PFSK-1 (cell line): Measurements from ENCODE around the gene LARP1B.

Experiments
- FOXP2 ChIP-seq: optimal IDR thresholded peaks from 2 replicates; pipeline ENCODE3; 2011; ENCODE audit warnings: borderline replicate concordance, control low read depth, inconsistent platforms; ENCODE audit not compliant: insufficient read depth; ENCODE audit errors: extremely low read length, extremely low read depth
- POLR2AphosphoS5 ChIP-seq: IDR thresholded peaks from 2 replicates; pipeline ENCODE4 v1.6.1; 2012; ENCODE audit warnings: low read depth, mild to moderate bottlenecking, control low read depth, low read length, moderate library complexity
- SIN3A ChIP-seq: IDR thresholded peaks from 2 replicates; pipeline ENCODE4 v1.6.1; 2012; ENCODE audit warnings: mild to moderate bottlenecking, low read length, moderate library complexity, borderline replicate concordance; ENCODE audit not compliant: insufficient read depth
- TAF1 ChIP-seq: IDR thresholded peaks from 2 replicates; pipeline ENCODE4 v1.6.1; 2012; ENCODE audit warnings: low read length, control low read depth, borderline replicate concordance; ENCODE audit not compliant: insufficient read depth
- TF ChIP-seq, protein P1 (sequence below), 2 experiments: IDR thresholded peaks; 2 replicates each; pipeline versions ENCODE4 v1.6.1 to v1.8.0; 2011 to 2012; ENCODE audit warnings: low read depth in 2 of 2, low read length in 2 of 2, control low read depth in 1 of 2, inconsistent platforms in 1 of 2, mild to moderate bottlenecking in 1 of 2, moderate library complexity in 1 of 2; ENCODE audit not compliant: insufficient read depth in 1 of 2

Gene LARP1B

DNA sequence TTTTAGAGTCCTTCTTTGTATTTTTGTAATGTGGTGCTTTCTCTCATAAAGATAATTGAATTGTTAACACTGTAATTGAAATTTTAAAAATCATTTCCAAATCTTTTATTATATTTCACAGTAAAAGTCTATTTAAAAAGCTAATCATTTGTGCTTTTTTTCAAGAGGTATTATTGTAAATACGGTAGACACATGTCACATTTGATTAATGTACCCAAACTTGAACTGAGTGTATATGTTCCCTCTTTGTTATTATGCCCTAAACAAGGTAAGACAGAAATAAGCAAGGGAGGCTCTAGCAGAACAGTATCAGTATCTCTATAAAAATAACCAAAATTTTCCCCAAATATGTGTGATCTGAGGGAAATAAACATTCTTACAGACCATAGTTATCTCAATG lies 21.5 kb upstream of the LARP1B start:
- TF ChIP-seq, protein P1, sequence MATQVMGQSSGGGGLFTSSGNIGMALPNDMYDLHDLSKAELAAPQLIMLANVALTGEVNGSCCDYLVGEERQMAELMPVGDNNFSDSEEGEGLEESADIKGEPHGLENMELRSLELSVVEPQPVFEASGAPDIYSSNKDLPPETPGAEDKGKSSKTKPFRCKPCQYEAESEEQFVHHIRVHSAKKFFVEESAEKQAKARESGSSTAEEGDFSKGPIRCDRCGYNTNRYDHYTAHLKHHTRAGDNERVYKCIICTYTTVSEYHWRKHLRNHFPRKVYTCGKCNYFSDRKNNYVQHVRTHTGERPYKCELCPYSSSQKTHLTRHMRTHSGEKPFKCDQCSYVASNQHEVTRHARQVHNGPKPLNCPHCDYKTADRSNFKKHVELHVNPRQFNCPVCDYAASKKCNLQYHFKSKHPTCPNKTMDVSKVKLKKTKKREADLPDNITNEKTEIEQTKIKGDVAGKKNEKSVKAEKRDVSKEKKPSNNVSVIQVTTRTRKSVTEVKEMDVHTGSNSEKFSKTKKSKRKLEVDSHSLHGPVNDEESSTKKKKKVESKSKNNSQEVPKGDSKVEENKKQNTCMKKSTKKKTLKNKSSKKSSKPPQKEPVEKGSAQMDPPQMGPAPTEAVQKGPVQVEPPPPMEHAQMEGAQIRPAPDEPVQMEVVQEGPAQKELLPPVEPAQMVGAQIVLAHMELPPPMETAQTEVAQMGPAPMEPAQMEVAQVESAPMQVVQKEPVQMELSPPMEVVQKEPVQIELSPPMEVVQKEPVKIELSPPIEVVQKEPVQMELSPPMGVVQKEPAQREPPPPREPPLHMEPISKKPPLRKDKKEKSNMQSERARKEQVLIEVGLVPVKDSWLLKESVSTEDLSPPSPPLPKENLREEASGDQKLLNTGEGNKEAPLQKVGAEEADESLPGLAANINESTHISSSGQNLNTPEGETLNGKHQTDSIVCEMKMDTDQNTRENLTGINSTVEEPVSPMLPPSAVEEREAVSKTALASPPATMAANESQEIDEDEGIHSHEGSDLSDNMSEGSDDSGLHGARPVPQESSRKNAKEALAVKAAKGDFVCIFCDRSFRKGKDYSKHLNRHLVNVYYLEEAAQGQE (IDR thresholded peaks at IDR 0.05; ENCODE audit: insufficient read depth in 1 of 2, low read depth in 2 of 2, low read length in 2 of 2), result no peak
- TF ChIP-seq TAF1 (no peak), POLR2AphosphoS5 (no peak), FOXP2 (no peak), SIN3A (no peak)

DNA sequence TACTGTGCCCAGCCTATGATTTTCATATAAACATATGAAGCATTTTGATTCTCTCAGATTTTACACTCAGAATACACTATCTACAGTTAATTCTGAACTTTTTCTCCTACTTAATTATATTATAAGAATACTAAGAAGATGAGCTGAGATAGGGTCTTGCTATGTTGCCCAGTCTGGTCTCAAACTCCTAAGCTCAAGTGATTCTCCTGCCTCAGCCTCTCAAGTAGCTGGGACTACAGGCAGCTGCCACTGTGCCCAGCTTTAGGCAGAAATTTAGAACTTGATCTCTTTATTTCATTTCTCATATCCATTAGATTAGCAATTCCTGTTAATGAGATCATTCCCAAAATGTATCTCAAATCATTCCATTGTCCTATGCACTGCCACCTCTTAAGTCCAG lies 4.7 kb upstream of the LARP1B start:
- TF ChIP-seq TAF1, result no peak
- TF ChIP-seq FOXP2, result no peak
- TF ChIP-seq, protein P1 (IDR thresholded peaks at IDR 0.05; ENCODE audit: insufficient read depth in 1 of 2, low read depth in 2 of 2, low read length in 2 of 2), result no peak
- TF ChIP-seq SIN3A, result no peak
- no peak for TF ChIP-seq POLR2AphosphoS5

DNA sequence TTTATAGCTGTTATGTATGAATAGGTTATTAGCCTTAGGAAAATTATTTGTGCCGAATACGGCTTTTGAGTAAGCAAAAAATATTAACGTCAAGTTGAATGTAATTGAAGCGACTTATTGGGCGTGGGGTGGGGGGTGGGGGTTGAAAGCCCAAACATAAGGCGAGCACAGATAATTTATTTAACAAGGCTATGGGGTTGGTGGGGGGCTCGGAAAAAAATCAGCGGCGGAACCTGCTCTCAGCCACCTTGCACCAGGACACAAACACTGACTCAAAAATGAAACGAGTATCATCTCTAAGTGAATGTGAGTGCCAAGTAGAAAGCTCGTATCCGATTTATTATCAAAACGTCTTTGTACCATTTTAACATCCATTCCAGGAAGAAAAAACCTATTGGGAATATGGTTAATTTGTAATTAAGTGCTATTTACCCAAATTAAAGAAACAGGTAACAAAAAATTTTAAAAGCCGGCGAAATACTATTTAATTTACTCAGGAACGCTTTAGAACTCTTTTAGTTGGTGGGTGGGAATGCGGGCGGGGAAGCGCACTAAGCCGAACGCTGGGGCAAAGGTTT lies 902 bp upstream of the LARP1B start:
- TF ChIP-seq POLR2AphosphoS5 (no peak), TAF1 (no peak), FOXP2 (no peak), SIN3A (no peak)
- TF ChIP-seq, protein P1 (IDR thresholded peaks at IDR 0.05; ENCODE audit: insufficient read depth in 1 of 2, low read depth in 2 of 2, low read length in 2 of 2), result no peak

DNA sequence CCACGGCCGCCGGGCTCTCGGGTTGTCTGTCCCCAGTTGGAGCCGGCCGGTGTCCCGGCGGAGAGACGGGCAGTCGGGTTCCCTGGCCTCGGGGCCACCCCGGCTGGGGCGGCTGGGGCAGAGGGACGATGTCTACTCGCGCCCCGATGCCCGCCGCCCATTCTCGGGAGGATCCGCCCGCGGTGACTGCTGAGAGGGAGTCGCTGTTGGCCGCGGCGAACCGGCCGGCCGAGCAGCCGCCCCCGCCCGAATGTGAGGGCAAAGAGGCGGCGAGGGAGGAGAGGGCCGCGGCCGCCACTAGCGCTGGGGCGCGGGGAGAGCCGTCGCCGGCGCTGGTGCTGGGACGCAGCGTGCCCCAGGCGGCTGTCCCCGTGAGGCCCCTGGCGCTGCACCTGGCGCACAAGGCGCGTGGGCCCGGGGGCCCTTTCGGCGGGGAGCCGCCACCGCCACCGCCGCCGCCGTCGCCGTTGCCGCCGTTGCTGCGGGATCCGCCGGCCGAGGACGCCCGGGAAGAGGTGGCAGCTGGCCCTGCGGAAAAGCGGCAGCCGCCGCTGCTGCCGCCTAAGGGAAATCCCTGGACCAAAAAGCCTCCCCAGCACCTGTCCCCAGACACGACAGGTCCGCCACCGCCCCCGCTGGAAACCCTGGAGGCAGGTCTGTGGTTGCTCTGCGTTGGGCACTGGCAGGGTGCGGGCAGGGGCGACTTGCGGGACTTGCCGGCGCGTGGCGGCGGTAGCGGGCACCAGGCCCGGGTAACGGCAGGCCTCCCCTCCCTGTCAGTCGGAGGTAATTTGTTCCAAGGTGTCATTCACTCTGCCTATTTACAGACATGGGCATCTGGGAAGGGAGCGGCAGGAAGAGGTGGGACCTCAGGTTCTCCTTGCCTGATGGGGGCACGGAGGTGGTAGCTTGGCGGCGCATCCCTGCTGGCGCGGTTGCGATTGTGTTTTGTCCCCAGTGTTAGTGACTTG lies 739 bp downstream of the LARP1B start:
- TF ChIP-seq SIN3A (no peak), TAF1 (no peak), FOXP2 (no peak), POLR2AphosphoS5 (no peak)
- TF ChIP-seq, protein P1 (IDR thresholded peaks at IDR 0.05; ENCODE audit: insufficient read depth in 1 of 2, low read depth in 2 of 2, low read length in 2 of 2), result no peak
